MM.1S (cell line): Measurements from ENCODE around the gene SETD5.

ENCODE experiments used
- EZH2phosphoT487 ChIP-seq: fragments of 300-600 bp; sonication (generic); IDR thresholded peaks from 2 replicates; pipeline ENCODE4 v1.6.1; 2018; ENCODE audit warnings: antibody characterized with exemption, low read length
- TF ChIP-seq, protein P1 (sequence below): fragments of 300-600 bp; sonication (generic); IDR thresholded peaks from 2 replicates; pipeline ENCODE4 v1.5.1; 2016; ENCODE audit warnings: antibody characterized with exemption, low read length, mixed read lengths

GRCh38 chr3:9455596-9456131 lies 58.2 kb downstream of the SETD5 start:
- TF ChIP-seq, protein P1, sequence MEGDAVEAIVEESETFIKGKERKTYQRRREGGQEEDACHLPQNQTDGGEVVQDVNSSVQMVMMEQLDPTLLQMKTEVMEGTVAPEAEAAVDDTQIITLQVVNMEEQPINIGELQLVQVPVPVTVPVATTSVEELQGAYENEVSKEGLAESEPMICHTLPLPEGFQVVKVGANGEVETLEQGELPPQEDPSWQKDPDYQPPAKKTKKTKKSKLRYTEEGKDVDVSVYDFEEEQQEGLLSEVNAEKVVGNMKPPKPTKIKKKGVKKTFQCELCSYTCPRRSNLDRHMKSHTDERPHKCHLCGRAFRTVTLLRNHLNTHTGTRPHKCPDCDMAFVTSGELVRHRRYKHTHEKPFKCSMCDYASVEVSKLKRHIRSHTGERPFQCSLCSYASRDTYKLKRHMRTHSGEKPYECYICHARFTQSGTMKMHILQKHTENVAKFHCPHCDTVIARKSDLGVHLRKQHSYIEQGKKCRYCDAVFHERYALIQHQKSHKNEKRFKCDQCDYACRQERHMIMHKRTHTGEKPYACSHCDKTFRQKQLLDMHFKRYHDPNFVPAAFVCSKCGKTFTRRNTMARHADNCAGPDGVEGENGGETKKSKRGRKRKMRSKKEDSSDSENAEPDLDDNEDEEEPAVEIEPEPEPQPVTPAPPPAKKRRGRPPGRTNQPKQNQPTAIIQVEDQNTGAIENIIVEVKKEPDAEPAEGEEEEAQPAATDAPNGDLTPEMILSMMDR = no peak
- no peak for TF ChIP-seq EZH2phosphoT487
